HL-60 (cell line): ENCODE measurements around the gene GTF2A1.

Source experiments
- CTCF ChIP-seq: IDR thresholded peaks from one replicate; pipeline ENCODE4 v1.5.1; 2011; ENCODE audit warnings: low read length, control low read depth, inconsistent platforms; ENCODE audit not compliant: insufficient read depth
- GABPA ChIP-seq: IDR thresholded peaks from 2 replicates; pipeline ENCODE4 v1.6.1; 2012; ENCODE audit warnings: low read depth
- POLR2AphosphoS5 ChIP-seq: IDR thresholded peaks from 2 replicates; pipeline ENCODE4 v1.6.1; 2012; ENCODE audit warnings: low read depth
- REST ChIP-seq: IDR thresholded peaks from 2 replicates; pipeline ENCODE4 v1.6.1; 2012; ENCODE audit warnings: low read depth; ENCODE audit not compliant: insufficient replicate concordance

GRCh38 chr14:81179631-81180030 lies 41.1 kb downstream of the GTF2A1 start:
- TF ChIP-seq CTCF (no peak), POLR2AphosphoS5 (no peak), REST (no peak), GABPA (no peak)
